Measurements from ENCODE around the gene PHF5A.
"Not testable (repeated sequence)": the region's sequence is repeated elsewhere in the genome, so short reads cannot be mapped to it uniquely, and the experiment has no call there.

Gene PHF5A

GRCh38 chr22:41448189-41448808 is 20.2 kb downstream of the PHF5A start:
- in situ Hi-C loops (cut with HindIII; ENCODE audit: low sequenced_read_pairs), result no loop called here

- in situ Hi-C loops (cut with HindIII; ENCODE audit: low sequenced_read_pairs), result no loop called here
Measured at GRCh38 chr22:41447435-41448188, 20.9 kb downstream of the PHF5A start.

- in situ Hi-C loops (cut with HindIII; ENCODE audit: low sequenced_read_pairs), result no loop called here
Measured at GRCh38 chr22:41446639-41447434, 21.7 kb downstream of the PHF5A start, which contains the start of gene TOB2. TSS of gene TOB2 (minus strand) at chr22:41446801. CDS start at chr22:41437345, 9,456 bp downstream.

DNA sequence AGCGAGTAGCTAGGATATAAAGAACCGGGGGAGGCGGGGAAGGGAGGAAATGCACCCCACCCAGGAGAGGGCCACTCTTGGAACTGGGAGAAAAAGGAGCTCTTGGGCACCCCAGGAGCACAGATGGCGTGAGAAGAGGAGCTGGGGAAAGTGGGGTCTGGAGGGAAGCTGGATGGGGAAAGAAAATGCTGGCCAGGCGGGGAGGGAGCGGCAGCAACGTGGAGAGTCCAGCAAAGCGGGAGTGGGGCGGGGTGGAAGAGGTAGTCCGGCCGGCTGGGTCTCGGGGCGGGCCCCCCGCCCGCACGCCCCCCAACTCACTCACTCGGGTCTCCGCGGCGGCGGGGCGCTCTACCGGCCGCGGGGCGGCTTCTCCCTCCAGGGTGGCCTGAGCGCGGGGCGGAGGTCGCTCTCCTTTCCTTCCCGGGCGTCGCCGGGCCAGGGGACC is 22.4 kb downstream of the PHF5A start:
- in situ Hi-C loops (cut with HindIII; ENCODE audit: low sequenced_read_pairs), result no loop called here

DNA sequence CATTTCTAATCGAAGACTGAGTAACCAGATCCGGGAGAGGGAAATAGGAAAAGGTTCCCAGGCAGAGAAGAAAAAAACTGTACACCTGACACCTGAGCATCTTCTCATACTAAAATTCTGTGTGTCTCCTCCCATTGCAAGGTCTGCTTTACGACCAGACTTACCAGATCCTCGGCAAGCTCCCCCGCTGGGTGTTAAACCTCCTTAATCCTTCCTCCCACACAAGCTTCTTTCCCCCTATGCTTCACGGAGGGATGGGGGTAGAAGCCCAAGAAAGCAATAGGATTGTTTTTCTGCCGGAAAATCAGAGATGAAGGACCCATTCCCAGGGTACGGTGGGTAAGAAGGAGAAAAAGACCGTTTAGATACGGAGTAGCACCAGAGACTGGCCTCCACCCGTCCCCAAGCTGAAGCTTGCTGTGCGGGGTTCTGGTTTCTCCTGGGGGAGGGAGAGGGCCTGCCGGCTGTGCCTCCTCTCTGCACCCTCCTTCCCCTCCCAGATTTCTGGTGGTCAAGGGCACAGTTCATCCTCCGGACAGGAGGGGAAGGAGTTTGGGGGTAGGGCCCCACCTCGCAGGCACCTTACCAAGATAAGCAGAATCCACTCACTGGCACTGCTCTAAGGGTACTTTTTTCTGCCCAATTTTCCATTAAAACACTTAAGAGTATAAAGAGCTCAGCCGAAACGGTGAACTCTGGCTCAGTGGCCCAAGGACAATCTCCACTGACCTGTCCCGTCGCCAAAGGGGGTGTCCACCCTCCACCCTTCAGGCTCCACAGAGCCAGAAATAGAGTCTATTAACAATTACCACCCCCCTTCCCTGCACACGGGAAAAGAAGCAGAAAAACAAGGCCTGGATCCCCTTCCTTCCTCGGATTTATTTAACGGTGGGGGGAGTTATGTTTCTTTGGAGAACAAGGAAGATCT is 23.1 kb downstream of the PHF5A start:
- in situ Hi-C loops (cut with HindIII; ENCODE audit: low sequenced_read_pairs), result no loop called here

- in situ Hi-C loops (cut with HindIII; ENCODE audit: low sequenced_read_pairs), result no loop called here
Measured at GRCh38 chr22:41444360-41445128, 23.9 kb downstream of the PHF5A start.

DNA sequence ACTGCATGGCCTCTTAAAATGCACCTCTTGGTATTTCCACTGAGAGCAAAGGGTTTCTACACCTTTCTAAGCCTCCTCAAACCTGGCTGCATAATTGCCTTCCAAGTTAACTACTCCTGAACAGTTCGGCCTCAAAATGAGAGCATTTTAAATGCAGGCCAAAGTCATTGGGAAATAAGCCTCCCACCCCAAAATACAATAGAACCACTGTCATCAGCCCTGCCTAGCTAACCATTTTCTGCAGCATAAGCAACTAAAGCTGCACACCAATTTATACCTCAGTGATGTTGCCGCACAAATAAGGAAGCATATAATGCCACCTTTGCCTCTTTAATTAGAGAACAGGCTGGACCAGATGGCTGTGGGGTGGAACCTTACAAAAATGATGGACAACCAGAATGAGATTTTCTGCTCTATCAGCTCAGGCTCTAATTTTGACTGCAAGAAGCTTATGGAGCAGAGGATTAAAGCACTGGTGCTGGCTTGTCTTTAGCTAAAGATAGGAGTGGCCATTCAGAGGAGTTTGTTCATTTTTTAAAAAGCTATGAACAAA is 26.2 kb downstream of the PHF5A start:
- in situ Hi-C loops (cut with HindIII; ENCODE audit: low sequenced_read_pairs), result no loop called here

DNA sequence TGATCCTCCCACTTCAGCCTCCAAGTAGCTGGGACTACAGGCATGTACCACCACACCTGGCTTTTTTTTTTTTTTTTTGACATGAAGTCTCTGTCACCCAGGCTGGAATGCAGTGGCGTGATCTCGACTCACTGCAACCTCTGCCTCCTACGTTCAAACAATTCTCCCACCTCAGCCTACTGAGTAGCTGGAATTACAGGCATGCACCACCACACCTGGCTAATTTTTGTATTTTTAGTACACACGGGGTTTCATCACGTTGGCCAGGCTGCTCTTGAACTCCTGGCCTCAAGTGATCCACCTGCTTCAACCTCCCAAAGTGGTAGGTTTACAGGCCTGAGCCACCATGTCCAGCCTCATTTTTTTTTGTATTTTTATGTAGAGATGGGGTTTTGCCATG is 28.0 kb downstream of the PHF5A start:
- in situ Hi-C loops (cut with HindIII; ENCODE audit: low sequenced_read_pairs), result not testable (repeated sequence)

DNA sequence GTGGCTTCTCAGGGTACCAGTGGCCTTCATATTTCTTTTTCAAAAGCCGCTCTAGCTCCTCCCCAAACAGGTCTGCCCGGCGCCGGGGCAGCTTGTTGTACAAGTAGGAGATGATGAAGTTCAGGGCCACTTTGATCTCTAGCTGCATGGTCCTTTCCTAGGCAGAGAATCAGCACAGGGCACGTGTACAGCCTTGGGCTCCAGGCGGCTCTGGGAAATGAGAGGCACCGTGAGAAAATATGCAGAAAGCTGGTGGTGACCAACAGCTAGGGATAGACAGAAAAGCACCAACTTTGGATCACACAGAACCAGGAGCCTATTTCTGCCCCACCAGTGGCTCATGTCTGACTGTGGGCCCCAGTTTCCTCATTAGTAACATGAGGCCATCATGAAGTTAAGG is 31.3 kb downstream of the PHF5A start:
- in situ Hi-C loops (cut with HindIII; ENCODE audit: low sequenced_read_pairs), result no loop called here

DNA sequence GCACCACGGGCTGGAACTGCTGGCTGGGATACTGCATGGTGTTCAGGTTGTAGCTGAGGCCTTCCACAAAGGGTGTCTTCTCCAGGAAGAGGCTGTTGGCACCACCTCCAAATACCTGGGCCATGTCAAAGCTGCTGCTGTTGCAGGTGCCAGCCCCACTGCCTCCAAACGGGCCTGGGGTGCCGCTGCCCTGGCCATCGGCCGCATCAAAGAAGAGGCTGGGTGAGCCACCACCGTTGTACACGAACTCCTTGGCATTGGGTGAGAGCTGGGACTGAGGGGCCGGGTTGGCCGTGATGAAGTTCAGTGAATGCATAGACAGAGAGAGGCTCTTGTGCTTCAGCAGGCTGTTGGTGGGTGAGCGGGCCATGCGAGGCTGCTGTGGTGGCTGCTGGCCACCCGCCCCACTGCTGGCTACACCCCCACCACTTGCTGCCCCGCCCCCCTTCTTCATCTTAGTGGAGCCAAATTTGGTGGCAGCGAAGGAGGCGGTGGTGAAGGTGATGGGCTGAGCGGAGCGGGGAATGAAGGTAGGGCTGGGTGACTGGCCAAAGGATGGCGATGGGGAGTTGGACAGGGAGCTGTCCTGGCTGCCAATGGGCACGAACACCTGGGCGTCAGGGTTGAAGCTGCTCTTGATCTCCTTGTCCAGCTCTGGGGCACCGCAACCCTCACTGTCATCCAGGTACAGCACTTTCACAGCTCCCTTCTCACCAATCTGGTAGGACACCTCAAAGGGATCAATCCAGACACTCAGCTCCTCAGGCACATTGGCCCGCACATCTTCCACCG is 32.0 kb downstream of the PHF5A start:
- in situ Hi-C loops (cut with HindIII; ENCODE audit: low sequenced_read_pairs), result no loop called here

DNA sequence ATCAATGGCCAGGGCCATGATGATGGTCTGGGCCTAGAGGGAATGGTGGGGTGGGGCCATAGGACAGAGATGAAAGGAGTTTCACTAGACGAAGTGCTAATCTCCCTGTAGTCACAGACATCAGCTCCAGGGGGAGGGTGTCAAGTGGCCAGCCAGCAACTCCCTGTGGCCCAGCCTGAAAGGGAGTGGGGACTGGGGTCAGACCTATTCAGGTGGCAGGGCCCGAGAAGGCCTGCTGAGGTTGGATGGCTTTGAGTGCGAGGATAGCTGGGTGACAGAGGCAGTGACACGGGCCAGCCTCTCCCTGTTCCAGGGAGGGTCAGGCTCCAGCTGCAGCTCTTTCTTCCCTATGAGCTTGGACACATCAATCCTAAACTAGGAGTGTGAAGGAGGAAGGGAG is 32.9 kb downstream of the PHF5A start:
- in situ Hi-C loops (cut with HindIII; ENCODE audit: low sequenced_read_pairs), result no loop called here

- in situ Hi-C loops (cut with HindIII; ENCODE audit: low sequenced_read_pairs), result not testable (repeated sequence)
Measured at GRCh38 chr22:41434361-41435003, 34.0 kb downstream of the PHF5A start.

- in situ Hi-C loops (cut with HindIII; ENCODE audit: low sequenced_read_pairs), result not testable (repeated sequence)
Measured at GRCh38 chr22:41433480-41433879, 35.0 kb downstream of the PHF5A start.

DNA sequence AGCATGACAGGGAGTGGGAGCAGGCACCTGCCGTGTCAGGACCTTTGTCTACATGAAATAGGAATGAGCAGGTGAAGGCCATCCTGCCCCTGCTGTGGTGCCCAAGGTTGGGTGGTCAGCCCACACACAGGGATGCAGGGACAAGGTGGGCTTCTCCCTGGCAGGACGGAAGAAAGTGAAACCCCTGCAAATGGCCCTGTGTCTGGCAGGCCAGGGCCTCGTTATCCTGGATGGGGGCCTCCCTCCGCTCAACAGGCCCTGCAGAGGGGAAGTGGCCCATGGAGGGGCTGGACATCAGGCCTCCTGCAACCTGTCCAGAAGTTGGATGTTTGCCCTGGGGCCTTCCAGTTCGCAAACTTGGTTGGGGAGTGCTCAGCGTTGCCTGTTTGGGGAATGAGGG is 36.8 kb downstream of the PHF5A start:
- in situ Hi-C loops (cut with HindIII; ENCODE audit: low sequenced_read_pairs), result no loop called here

GRCh38 chr22:41429951-41430332 is 38.5 kb downstream of the PHF5A start:
- in situ Hi-C loops (cut with HindIII; ENCODE audit: low sequenced_read_pairs), result no loop called here

DNA sequence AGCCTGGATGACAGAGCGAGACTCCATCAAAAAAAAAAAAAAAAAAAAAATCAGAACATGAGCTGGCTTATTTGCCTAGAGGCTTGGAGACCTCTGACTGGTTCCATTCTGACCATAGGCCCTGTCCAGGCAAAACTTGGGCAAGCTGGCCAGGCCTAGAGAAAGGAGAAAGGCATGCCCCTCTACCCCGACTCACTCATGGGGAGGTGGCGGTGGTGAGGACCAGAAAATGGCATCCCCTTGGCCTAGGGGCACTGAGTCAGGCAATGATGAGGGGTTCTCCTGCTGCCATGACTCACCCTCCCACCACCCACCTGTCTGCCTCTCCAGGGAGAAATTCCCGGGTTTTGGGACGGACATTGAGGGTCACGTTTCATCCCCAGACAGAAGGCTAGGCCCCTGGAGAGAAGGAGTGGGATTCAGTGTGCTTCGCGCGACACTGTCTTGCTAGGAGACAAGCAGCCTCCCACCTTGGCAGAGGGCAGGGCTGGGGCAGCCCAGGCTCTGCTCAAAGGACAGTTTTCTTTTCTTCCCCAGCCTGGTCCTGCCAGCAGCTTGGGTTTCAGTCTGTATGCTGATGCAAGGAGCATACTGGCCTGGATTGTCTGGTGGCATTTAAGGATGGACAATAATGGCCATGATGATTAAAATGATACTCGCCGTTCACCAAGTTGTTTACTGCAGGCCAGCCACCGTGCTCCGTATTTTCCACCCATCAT is 39.1 kb downstream of the PHF5A start:
- in situ Hi-C loops (cut with HindIII; ENCODE audit: low sequenced_read_pairs), result no loop called here

- in situ Hi-C loops (cut with HindIII; ENCODE audit: low sequenced_read_pairs), result no loop called here
Measured at GRCh38 chr22:41425660-41426365, 42.7 kb downstream of the PHF5A start.
